Fibroblast of lung (primary cell): Measurements from ENCODE around the gene SPATS2L. TPM values are rescaled to one million over a fixed set of nuclear protein-coding genes. Genes with fewer than 3 reads are reported as not detected.

ENCODE experiments used
- DNase-seq, 2 donors: peaks; one replicate each; pipeline versions ENCODE4 v3.0.0 to v3.0.0-alpha.2; 2010; ENCODE audit warnings: low read depth in 2 of 2
- H2AFZ ChIP-seq: 2 replicates; pipeline ENCODE4 v1.5.1; 2012; ENCODE audit warnings: low read length, control low read depth, inconsistent platforms
- H3K27ac ChIP-seq: 2 replicates; pipeline ENCODE4 v1.5.1; 2011; ENCODE audit warnings: low read length, control low read depth; ENCODE audit not compliant: insufficient read depth
- H3K27me3 ChIP-seq: 2 replicates; pipeline ENCODE4 v1.5.1; 2011; ENCODE audit warnings: mild to moderate bottlenecking, low read length; ENCODE audit not compliant: control insufficient read depth, insufficient read depth
- H3K36me3 ChIP-seq: 2 replicates; pipeline ENCODE4 v1.5.1; 2011; ENCODE audit warnings: low read length; ENCODE audit not compliant: control insufficient read depth, insufficient read depth
- H3K4me1 ChIP-seq: 2 replicates; pipeline ENCODE4 v1.5.1; 2011; ENCODE audit warnings: low read length; ENCODE audit not compliant: control insufficient read depth, insufficient read depth; ENCODE audit errors: extremely low read depth
- H3K4me2 ChIP-seq: 2 replicates; pipeline ENCODE4 v1.5.1; 2011; ENCODE audit warnings: low read length, control low read depth; ENCODE audit not compliant: insufficient read depth; ENCODE audit errors: extremely low read depth
- H3K4me3 ChIP-seq, 4 experiments: fragments of 200-600 bp in 1 of 4; sonication (generic) in 1 of 4; replicated peaks in 1 of 4; 2 replicates each; pipeline ENCODE4 v1.5.1; 2011 to 2016; ENCODE audit warnings: low read length in 4 of 4, low read depth in 3 of 4, mild to moderate bottlenecking in 3 of 4, control low read depth in 2 of 4, inconsistent platforms in 1 of 4, mixed read lengths in 1 of 4; ENCODE audit not compliant: insufficient read depth in 1 of 4; ENCODE audit errors: control extremely low read depth in 1 of 4
- H3K79me2 ChIP-seq: 2 replicates; pipeline ENCODE4 v1.5.1; 2012; ENCODE audit warnings: mild to moderate bottlenecking, low read length, inconsistent platforms; ENCODE audit not compliant: control insufficient read depth, insufficient read depth
- H3K9ac ChIP-seq: 2 replicates; pipeline ENCODE4 v1.5.1; 2011; ENCODE audit warnings: mild to moderate bottlenecking, low read length, control low read depth; ENCODE audit not compliant: insufficient read depth
- H3K9me3 ChIP-seq: 2 replicates; pipeline ENCODE4 v1.5.1; 2012; ENCODE audit warnings: low read depth, low read length; ENCODE audit not compliant: control insufficient read depth, insufficient read depth
- H4K20me1 ChIP-seq: 2 replicates; pipeline ENCODE4 v1.5.1; 2011; ENCODE audit warnings: low read length; ENCODE audit not compliant: control insufficient read depth, insufficient read depth; ENCODE audit errors: extremely low read depth
- EZH2 ChIP-seq: IDR thresholded peaks from 2 replicates; pipeline ENCODE4 v1.5.1; 2012; ENCODE audit warnings: low read length, control low read depth, mild to moderate bottlenecking; ENCODE audit errors: missing control alignments
- polyA plus RNA-seq, 2 donors: library from polyadenylated mRNA; depleted of rRNA in 1 of 2; stranded (reverse) in 1 of 2; unstranded in 1 of 2; fragments of >200 nt; gene quantifications; 2 replicates each; pipeline ENCODE4 v1.2.1, GENCODE V29; 2011 to 2012; ENCODE audit warnings: missing spikeins in 1 of 2
- total RNA-seq: library from RNA; depleted of rRNA; stranded (reverse); fragments of >200 nt; gene quantifications from 2 replicates; pipeline ENCODE4 v1.2.1, GENCODE V29; 2014
- TF ChIP-seq, protein P1 (sequence below), 2 donors: IDR thresholded peaks in 1 of 2; conservative IDR thresholded peaks in 1 of 2; 1 replicate in 1 of 2; 2 replicates in 1 of 2; pipeline ENCODE4 v1.5.1; 2011 to 2012; ENCODE audit warnings: low read length in 2 of 2, control low read depth in 1 of 2, inconsistent platforms in 1 of 2, low read depth in 1 of 2, mild to moderate bottlenecking in 1 of 2

Gene SPATS2L
- total and polyA plus RNA-seq, 2 donors (not counting 1 experiment from before 2014, with no cell fraction given): 73.8 to 291 TPM

DNA sequence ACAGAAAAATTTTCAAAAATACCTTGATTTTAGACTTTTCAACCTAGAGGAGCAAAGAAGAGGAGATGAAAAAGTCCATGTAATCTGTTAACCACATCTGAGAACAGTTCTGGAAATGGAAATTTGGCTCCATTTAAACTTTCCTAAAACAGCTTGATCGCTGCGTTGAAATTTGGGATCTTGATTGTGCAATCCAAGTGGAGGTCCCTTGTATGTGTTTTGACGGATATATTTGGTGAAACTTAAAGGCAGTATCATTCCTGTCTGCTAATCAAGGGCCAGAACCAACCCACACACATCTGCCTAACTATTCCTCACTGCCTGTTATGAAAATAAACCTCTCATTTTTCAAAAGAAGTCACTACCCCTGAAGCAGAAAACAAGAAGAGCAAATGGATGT lies 46.6 kb downstream of the SPATS2L start:
- H3K79me2 ChIP-seq: peaks cover 70% of the 10 kb centered on the region
- no peak overlapping the region for H3K27ac ChIP-seq
- TF ChIP-seq, protein P1, sequence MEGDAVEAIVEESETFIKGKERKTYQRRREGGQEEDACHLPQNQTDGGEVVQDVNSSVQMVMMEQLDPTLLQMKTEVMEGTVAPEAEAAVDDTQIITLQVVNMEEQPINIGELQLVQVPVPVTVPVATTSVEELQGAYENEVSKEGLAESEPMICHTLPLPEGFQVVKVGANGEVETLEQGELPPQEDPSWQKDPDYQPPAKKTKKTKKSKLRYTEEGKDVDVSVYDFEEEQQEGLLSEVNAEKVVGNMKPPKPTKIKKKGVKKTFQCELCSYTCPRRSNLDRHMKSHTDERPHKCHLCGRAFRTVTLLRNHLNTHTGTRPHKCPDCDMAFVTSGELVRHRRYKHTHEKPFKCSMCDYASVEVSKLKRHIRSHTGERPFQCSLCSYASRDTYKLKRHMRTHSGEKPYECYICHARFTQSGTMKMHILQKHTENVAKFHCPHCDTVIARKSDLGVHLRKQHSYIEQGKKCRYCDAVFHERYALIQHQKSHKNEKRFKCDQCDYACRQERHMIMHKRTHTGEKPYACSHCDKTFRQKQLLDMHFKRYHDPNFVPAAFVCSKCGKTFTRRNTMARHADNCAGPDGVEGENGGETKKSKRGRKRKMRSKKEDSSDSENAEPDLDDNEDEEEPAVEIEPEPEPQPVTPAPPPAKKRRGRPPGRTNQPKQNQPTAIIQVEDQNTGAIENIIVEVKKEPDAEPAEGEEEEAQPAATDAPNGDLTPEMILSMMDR (conservative IDR thresholded peaks at IDR 0.05 in 1 of 2, IDR thresholded peaks at IDR 0.05 in 1 of 2; ENCODE audit: low read depth in 1 of 2, low read length in 2 of 2): no peak
- TF ChIP-seq EZH2: no peak
- peak; percentile 70 to 85 for DNase-seq
- H3K9me3 ChIP-seq: no peaks in the 10 kb centered on the region
- no peak overlapping the region for H3K9ac ChIP-seq
- no peak overlapping the region for H3K4me3 ChIP-seq
- no peaks in the 10 kb centered on the region for H3K27me3 ChIP-seq
- H3K4me2 ChIP-seq: peak overlapping the region; percentile 41
- H3K36me3 ChIP-seq: no peaks in the 10 kb centered on the region
- no peak overlapping the region for H2AFZ ChIP-seq
- no peaks in the 10 kb centered on the region for H4K20me1 ChIP-seq
- H3K4me1 ChIP-seq: peaks cover 29% of the 10 kb centered on the region

DNA sequence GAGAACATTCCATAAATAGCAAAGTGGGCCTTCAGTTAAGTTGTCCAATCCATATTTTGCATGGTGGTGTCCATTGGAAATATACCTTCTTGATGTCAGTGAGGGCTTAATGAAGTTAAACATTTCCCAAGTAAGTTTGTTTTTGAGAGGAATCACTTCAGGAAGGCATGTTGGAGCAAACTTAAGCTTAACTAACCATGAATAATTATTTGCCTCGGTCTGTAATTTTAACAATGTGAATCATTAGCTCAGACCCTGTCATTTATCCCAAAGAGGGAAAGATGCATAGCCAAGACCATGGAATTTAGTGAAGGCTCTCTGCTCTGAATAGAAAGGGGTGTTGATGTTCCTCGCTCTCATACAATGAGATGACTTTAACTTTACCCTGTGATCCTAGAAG lies 47.4 kb downstream of the SPATS2L start:
- Histone ChIP-seq H3K27me3 (no peaks in the 10 kb centered on the region), H2AFZ (no peak overlapping the region), H3K4me1 (peaks cover 29% of the 10 kb centered on the region), H3K4me2 (no peak overlapping the region), H3K9ac (no peak overlapping the region), H3K79me2 (peaks cover 69% of the 10 kb centered on the region), H3K9me3 (no peaks in the 10 kb centered on the region), H3K27ac (no peak overlapping the region), H3K36me3 (no peaks in the 10 kb centered on the region), H3K4me3 (no peak overlapping the region), H4K20me1 (no peaks in the 10 kb centered on the region)
- DNase-seq: peak in 1 of 2 donors; percentile 55
- TF ChIP-seq, protein P1 (conservative IDR thresholded peaks at IDR 0.05 in 1 of 2, IDR thresholded peaks at IDR 0.05 in 1 of 2; ENCODE audit: low read depth in 1 of 2, low read length in 2 of 2): no peak
- no peak for TF ChIP-seq EZH2

DNA sequence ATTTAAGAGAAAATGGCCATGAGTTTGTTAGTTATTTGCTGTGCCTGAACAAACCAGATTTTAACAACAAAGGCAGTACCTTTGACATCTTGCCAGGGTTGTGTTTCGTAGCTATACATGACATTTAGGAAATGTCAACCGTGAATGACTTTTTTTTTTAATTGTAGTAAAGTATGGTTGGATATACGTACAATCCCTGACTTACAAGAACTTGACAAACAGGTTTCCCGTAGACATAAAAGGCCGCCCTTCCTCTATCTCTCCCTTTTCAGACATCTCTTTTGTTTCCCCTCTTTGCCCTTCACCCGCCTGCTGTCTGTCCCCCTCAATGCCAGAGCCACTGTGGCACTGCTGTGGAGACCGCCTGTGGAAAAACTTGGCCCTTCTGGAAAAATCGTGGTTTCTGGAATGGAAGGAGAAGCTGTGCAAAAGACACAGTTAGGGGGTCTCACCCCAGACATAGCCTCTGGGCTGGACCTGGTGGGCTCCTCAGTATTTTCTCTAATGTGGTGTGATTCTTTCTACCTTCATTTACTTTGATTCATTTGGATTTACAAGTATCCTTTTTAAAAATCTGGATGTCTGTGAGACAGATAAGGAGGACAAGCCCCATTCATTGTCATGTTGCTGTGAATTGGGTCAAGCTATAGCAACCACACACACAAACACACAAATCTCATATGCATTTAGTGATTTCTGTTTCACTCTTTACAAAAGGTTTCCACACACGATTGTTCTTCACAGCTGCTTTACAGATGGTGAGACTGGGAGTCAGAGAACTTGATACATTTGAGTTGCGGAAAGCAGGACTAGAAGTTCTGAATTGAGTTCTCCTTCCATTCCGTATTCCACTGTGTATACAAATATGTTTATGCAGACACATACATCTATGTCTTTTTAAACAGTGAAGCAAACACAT lies 48.6 kb downstream of the SPATS2L start:
- H3K4me1 ChIP-seq: peaks cover 29% of the 10 kb centered on the region
- no peak for DNase-seq

More for the DNA sequence above, 48.6 kb downstream of the SPATS2L start:
- Histone ChIP-seq H4K20me1 (no peaks in the 10 kb centered on the region), H3K9me3 (no peaks in the 10 kb centered on the region), H3K4me2 (no peak overlapping the region), H3K4me3 (no peak overlapping the region), H3K9ac (no peak overlapping the region), H3K79me2 (peaks cover 65% of the 10 kb centered on the region), H3K27ac (no peak overlapping the region), H2AFZ (no peak overlapping the region), H3K36me3 (no peaks in the 10 kb centered on the region), H3K27me3 (no peaks in the 10 kb centered on the region)
- TF ChIP-seq, protein P1 (conservative IDR thresholded peaks at IDR 0.05 in 1 of 2, IDR thresholded peaks at IDR 0.05 in 1 of 2; ENCODE audit: low read depth in 1 of 2, low read length in 2 of 2): no peak
- no peak for TF ChIP-seq EZH2
